GM21529 (cell line): Measurements from ENCODE around the gene ADIRF.
"Not testable (repeated sequence)": the region's sequence is repeated elsewhere in the genome, so short reads cannot be mapped to it uniquely, and the experiment has no call there.

ENCODE experiments used
- ATAC-seq: cut with Tn5 transposase; IDR thresholded peaks from one replicate; pipeline ENCODE4 v1.9.1; 2021; ENCODE audit not compliant: unreplicated experiment

Gene ADIRF

DNA sequence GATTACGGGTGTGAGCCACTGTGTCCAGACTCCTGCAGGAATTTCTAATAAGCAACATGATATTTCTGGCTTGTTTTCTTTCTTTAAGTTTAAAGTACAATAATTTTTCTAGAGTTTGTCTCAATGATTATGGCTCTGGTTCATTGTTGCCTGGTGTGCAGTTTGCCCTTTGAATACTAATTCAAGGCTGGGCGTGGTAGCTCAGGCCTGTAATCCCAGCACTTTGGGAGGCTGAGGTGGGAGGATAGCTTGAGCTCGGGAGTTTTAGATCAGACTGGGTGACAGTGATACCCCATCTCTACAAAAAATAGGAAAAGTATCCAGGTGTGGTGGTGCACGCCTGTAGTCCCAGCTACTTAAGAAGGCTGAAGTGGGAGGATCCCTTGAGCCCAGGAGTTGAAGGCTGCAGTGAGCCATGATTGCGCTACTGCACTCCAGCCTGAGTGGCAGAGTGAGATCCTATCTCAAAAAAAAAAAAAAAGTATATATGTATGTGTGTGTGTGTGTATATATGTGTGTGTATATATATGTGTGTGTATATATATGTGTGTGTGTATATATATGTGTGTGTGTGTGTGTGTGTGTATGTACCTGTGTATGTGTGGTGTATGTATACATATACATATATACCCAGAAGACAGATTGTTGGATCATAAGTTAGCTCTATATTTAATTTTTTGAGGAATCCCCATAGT, 8.2 kb downstream of the ADIRF start:
- ATAC-seq = no peak

DNA sequence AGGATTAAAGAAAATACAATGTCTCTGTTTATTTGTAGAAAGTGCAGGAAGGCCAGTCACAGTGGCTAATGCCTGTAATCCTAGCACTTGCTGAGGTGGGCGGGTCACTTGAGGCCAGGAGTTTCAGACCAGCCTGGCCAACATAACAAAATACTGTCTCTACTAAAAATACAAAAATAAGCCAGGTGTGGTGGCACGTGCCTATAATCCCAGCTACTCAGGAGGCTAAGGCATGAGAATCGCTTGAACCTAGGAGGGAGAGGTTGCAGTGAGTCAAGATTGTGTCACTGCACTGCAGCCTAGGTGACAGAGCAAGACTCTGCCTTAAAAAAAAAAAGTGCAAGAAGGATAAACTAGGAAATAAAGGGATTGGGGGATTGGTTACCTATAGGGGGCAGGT, 10.2 kb downstream of the ADIRF start:
- ATAC-seq = not testable (repeated sequence)

DNA sequence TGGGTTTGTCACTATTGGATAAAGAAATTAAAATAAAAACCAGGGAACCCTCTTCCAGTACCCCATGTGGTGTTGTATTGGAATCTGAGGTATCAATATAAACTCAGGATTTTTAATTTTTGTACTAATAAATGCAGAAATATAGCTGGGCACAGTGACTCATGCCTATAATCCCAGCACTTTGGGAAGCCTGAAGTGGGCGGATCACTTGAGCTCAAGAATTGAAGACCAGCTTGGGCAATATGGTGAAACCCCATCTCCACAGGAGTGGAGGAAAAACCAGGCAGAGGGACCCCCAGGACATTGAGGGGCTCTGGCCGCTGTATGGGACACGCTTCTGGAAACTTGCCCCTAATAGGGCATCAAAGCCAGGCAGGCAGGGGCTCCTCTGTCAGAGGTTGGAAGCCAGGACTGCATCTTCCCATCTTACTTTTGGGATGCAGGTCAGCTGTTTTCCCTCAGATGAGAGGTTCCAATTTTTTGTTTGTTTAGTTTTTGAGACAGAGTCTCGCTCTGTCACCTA, 11.1 kb downstream of the ADIRF start:
- ATAC-seq = no peak

DNA sequence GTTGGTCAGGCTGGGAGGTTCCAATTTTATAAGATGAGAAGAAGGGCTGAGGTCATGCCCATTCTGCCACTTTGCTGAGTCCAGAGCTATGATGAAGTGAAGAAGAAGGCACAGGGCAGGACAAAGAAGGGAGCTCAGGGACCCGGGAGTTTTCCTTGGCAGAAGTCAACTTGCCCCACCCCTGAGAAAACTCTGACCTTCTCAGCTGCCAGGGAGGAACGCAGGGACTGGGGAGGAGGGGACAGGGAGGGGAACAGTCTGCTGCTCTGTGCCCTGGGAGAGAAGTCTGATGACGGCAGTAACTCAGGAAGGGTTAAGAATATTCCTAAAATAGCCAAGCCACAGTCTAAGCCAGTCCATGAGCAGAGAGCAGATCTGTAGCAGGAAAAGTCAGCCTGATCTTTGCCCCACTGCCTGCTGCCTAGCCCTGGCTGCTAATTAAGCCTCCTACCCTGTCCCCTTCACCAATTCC, 11.7 kb downstream of the ADIRF start:
- ATAC-seq = no peak

DNA sequence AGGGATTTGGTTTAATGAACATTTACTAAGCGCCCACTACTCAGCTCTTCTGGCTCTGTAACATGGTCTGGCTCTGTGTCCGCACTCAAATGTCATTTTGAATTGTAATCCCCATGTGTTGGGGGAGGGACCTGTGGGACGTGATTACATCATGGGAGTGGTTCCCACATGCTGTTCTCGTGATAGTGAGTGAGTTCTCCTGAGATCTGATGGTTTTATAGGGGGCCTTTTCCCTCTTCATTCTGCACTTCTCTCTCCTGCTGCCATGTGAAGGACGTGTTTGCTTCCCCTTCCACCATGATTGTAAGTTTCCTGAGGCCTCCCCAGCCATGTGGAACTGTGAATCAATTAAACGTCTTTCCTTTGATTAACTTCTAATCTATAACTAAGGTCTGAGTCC, 12.7 kb downstream of the ADIRF start:
- ATAC-seq = not testable (repeated sequence)

DNA sequence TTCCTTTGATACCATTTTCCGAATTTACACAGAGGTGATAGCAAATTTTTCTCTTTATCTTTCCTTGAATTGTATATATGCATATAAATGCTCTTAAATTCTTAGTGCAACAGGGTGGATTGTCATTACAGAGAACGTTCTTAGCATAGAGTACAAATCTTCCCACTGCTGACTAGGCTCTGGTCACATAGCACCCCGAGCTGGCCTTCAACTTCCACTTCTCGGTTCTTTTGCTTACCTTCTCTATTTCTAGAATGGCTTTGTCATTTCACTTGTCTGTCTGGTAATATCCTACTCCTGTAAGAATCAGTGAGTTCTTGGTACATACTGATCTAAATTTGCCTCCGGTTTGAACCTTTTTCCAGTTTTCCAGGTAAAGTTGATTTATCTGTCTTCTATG, 13.4 kb downstream of the ADIRF start:
- no peak for ATAC-seq

DNA sequence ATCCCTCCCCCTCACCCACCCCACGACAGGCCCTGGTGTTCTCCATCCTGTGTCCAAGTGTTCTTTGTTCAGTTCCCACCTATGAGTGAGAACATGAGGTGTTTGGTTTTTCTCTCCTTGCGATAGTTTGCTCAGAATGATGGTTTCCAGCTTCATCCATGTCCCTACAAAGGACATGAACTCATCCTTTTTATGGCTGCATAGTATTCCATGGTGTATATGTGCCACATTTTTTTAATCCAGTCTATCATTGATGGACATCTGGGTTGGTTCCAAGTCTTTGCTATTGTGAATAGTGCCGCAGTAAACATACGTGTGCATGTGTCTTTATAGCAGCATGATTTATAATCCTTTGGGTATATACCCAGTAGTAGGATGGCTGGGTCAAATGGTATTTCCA, 16.2 kb downstream of the ADIRF start:
- not testable (repeated sequence) for ATAC-seq

DNA sequence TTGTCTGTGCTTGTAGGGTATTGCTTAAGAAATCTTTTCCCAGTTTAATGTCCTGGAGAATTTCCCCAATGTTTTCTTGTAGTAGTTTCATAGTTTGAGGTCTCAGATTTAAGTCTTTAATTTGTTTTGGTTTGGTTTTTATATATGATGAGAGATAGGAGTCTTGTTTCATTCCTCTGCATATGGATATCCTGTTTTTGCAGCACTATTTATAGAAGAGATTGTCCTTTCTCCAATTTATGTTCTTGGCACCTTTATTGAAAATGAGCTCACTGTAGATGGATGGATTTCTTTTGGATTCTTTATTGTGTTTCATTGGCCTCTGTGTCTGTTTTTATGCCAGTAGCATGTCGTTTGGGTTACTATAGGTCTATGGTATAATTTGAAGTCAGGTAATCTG, 20.2 kb downstream of the ADIRF start:
- ATAC-seq = no peak

DNA sequence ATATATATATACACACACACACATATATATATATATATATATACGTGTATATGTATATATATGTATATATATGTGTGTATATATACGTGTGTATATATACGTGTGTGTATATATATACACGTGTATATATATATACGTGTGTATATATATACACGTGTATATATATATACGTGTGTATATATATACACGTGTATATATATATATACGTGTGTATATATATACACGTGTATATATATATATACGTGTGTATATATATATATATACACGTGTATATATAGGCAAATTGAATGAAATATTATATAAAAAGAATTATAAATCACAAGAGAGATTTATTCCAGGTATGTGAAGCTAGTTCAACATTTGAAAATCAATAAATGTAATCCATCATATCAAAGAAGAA, 23.1 kb downstream of the ADIRF start:
- ATAC-seq = not testable (repeated sequence)

DNA sequence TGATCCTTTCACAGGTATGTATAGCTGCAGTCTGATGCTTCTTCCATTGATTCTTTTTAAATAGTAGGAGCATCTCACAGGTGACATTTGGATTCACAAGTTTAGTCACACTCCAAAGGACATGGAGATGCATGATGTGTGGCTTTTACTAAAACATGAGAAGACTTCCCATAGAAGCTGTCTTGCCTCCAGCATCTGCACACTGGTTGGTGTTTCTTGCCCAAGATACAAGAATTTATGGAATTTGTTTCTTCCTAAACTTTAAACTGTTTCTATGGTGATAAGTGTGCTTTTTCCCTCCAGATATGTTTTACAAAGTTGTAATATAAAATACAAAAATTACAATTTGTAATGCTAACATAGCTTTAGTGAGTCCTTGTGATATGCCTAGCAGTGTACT, 24.2 kb downstream of the ADIRF start:
- ATAC-seq = no peak

DNA sequence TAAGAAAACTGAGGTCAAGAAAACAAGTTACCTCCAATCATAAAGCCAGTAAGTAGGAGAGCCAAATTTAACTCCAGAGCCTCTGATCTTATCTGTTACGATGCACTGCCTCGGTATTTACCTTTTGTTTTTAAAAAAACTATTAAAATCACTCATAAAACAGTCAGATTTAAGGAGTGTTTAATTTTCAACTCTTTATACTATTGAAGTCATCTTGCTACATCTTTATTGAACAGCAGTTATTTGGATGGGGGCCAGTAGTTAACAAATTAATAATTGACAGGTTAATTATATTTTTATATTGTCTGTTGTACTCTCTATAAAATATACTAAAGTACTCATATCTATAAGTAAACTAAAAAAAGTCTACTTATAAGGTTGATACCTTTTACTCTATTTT, 24.6 kb downstream of the ADIRF start:
- no peak for ATAC-seq

DNA sequence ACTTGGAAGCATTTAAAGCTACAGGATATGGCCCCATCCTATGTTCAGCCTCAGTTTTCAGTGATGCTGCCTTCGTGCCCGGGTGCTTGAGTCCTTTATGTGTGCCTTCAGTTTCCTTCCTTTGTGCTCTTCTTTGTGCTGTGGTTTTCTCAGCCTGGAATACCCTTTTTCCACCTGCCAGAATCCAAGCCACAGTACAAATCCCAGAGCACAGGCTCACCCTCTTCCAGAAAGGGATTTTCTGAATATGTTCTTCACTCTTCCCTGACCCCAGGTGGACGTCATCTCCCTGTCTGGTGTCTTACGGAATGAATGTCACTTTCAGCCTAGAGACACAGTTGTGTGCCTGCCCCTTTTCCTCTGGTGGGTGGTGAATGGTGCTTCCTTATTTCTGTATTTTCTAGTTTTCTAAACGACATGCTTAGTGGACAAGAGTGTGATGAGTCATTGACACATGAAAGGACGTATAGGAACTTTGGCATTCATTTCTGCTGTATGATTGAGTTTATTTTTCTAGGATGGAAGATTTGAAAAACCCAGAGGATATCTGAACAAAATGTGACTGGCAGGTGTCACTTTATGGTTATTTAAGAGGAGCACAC, 31.6 kb downstream of the ADIRF start:
- ATAC-seq = not testable (repeated sequence)

DNA sequence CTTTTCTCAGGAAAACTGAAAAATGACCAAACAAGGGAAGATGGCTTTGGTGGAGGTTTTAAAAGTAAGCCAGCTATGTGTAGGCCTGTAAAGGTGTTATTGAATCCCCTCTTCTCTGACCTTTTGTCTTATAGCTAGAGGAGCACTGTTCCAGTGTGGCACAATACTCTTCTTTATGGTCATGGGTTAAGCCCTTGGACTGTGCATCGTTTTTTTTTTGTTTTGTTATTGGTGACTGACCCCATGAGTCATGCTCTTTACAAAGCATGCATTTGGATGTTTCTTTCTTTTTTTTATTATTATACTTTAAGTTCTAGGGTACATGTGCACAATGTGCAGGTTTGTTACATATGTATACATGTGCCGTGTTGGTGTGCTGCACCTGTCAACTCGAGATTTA, 32.2 kb downstream of the ADIRF start:
- no peak for ATAC-seq

DNA sequence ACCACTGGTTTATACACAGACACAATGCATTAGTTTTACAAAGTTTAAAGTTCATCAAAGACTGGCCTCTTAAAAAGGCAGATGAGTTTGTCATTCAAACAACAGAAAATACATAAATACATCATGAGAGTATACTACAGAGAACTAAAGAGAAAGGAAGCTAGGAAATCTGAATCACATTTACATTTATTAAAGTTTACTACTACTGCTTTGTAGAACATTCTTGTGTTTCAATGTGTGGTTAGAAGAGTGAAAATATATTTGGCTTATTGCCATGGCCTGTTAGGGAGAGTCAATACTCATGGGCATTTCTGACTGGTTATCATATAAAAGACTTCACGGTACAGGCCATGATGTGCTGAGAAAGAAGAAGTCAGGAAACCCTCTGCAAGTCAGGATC, 38.8 kb downstream of the ADIRF start:
- ATAC-seq = not testable (repeated sequence)

DNA sequence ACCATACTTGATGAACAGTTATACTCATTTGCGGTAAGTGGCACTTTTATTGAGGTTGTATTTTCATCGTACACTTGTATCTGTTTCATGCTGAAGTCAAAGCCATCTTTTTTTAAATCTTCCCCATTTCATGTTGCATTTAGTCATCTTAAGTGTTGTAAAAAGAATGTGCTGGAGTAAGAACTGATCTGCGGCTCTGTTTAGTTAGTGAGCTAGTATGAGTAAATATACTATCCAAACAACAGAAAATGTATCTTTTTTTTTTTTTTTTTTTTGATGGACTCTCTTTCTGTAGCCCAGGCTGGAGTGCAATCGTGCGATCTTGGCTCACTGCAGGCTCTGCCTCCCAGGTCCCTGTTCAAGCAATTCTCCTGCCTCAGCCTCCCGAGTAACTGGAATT, 39.4 kb downstream of the ADIRF start:
- not testable (repeated sequence) for ATAC-seq

DNA sequence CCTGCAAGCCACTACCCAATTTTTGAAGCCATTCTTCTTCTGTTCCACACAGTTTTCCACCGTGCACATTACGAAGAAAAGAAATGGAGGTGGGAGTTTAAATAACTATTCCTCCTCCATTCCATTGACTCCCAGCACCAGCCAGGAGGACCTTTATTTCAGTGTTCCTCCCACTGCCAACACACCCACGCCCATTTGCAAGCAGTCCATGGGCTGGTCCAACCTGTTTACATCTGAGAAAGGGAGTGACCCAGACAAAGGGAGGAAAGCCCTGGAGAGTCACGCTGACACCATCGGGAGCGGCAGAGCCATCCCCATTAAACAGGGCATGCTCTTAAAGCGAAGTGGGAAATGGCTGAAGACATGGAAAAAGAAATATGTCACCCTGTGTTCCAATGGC, 40.0 kb downstream of the ADIRF start:
- not testable (repeated sequence) for ATAC-seq

DNA sequence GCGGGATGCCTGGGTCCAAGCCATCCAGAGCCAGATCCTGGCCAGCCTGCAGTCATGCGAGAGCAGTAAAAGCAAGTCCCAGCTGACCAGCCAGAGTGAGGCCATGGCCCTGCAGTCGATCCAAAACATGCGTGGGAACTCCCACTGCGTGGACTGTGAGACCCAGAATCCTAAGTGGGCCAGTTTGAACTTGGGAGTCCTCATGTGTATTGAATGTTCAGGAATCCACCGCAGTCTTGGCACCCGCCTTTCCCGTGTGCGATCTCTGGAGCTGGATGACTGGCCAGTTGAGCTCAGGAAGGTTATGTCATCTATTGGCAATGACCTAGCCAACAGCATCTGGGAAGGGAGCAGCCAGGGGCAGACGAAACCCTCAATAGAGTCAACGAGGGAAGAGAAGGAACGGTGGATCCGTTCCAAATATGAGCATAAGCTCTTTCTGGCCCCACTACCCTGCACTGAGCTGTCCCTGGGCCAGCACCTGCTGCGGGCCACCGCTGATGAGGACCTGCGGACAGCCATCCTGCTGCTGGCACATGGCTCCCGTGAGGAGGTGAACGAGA, 40.9 kb downstream of the ADIRF start:
- not testable (repeated sequence) for ATAC-seq

DNA sequence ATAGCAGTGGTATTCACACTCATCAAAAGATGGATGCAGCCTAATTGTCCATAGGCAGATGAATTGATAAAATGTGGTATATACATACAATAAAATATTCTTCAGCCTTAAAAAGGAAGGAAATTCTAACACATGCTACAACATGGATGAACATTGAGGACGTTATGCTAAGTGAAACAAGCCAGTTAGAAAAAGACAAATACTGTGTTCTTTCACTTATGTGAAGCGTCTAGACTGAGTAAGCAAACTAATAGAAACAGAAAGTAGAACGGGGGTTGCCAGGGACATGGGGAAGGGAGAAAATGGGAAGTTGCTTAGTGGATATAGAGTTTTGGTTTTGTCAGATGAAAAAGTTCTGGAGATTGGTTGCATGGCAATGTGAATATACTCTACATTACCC, 45.2 kb downstream of the ADIRF start:
- ATAC-seq = not testable (repeated sequence)

DNA sequence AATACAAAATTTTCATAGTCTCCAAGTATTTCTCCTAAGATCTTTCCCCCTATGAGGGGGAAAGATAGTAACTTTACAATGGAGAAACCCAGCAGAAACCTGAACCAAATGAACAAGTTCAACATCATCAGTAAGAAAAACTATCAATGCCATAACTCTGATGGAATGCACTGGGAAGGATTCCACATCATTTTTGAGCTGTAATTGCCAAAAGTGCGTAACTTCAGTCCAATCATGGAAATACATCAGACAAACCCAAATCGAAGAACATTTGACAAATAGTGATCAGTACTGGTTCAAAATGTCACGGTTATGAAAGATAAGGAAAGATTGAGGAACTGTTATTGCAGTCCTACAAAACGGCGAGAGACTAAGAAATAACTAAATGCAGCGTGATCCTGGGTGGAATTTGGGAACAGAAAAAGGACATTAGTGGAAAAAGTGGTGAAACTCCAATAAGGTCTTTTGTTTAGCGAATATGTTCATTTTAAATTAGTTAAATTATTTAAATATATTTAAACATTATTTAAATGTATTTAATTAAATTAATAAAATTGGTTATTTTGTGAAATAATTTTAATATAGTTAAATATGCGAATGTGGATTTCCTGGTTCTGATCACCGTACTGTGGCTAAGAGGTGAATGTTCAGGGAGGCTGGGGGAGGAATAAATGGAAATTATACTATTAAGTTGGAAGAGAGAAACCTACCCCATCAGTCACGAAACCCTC, 46.9 kb downstream of the ADIRF start:
- not testable (repeated sequence) for ATAC-seq

DNA sequence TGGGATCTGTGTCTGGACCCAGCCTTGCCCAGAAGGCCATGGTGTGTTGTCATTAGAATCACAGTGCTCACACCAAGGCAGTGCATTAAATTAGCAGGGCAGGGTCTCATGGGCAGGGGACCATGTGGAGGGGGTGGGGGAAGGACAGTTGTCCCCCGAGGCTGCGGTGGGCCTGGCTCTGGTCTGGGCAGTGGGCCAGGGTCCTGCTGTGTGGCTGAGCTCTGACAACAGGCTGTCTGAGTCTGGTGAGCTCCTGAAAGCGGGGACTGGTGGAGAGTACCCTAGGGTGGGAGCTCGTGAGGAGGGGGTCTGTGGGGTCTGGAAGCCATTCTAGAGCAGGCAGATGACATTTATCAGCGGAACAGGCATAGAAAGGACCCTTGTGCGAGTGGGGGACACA, 49.8 kb downstream of the ADIRF start:
- ATAC-seq = not testable (repeated sequence)

DNA sequence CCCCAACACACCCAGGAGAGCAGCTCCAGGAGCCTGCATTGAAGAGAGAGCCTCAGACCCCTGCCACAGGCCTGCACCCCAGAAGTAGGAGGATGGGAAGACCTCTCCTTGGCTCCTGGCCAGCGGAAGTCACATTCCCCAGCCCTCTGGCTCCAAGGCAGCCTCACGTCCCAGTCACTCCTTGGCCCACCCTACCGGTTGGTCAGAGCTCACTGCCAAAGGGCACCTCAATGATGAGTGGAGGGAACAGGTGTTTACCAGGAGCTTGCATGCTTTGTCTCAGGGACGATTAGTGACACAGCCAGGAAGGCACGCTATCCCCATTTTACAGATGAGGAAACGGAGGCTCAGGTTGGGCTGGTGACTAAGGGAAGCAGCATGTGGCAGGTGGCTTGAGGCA, 50.8 kb downstream of the ADIRF start:
- ATAC-seq = not testable (repeated sequence)
